ENCODE results near the gene FILIP1.

The FILIP1 gene

GRCh38 chr6:75377386-75377785 lies 116.2 kb downstream of the FILIP1 start:
- DNase-seq: no peak

- DNase-seq: no peak
Measured at GRCh38 chr6:75376347-75377024, 117.1 kb downstream of the FILIP1 start.

- DNase-seq: no peak
Measured at GRCh38 chr6:75374961-75375400, 118.6 kb downstream of the FILIP1 start.

GRCh38 chr6:75372884-75373283 lies 120.7 kb downstream of the FILIP1 start:
- no peak for DNase-seq

- no peak for DNase-seq
Measured at GRCh38 chr6:75370011-75370410, 123.6 kb downstream of the FILIP1 start.

GRCh38 chr6:75368864-75369402 lies 124.7 kb downstream of the FILIP1 start:
- DNase-seq: no peak

- DNase-seq: no peak
Measured at GRCh38 chr6:75368151-75368779, 125.3 kb downstream of the FILIP1 start.

- DNase-seq: no peak
Measured at GRCh38 chr6:75363304-75363703, 130.3 kb downstream of the FILIP1 start.

- DNase-seq: no peak
Measured at GRCh38 chr6:75353644-75354043, 140.0 kb downstream of the FILIP1 start.

- DNase-seq: no peak
Measured at GRCh38 chr6:75351570-75351969, 142.0 kb downstream of the FILIP1 start.

- DNase-seq: no peak
Measured at GRCh38 chr6:75350808-75351207, 142.8 kb downstream of the FILIP1 start.

GRCh38 chr6:75350156-75350555 lies 143.4 kb downstream of the FILIP1 start:
- no peak for DNase-seq

GRCh38 chr6:75349262-75349984 lies 144.2 kb downstream of the FILIP1 start:
- DNase-seq: no peak

GRCh38 chr6:75348882-75349261 lies 144.7 kb downstream of the FILIP1 start:
- DNase-seq: no peak

- DNase-seq: no peak
Measured at GRCh38 chr6:75347898-75348610, 145.5 kb downstream of the FILIP1 start.

- no peak for DNase-seq
Measured at GRCh38 chr6:75345413-75345812, 148.2 kb downstream of the FILIP1 start.

GRCh38 chr6:75344455-75344854 lies 149.1 kb downstream of the FILIP1 start:
- DNase-seq: no peak

GRCh38 chr6:75344021-75344420 lies 149.6 kb downstream of the FILIP1 start:
- DNase-seq: no peak

GRCh38 chr6:75337835-75338580 lies 155.6 kb downstream of the FILIP1 start:
- DNase-seq: no peak

- DNase-seq: no peak
Measured at GRCh38 chr6:75334266-75335040, 159.1 kb downstream of the FILIP1 start.

- DNase-seq: no peak
Measured at GRCh38 chr6:75333676-75334200, 159.9 kb downstream of the FILIP1 start.

Data from activated T-cell treated with anti-CD3 and anti-CD28 coated beads, Interleukin-2, amount 50 U/mL, for 1 hour (primary cell).